NCI-H1694 (cell line): Measurements from ENCODE around the gene CCDC88B.

Experiments
- DNase-seq: peaks from one replicate; lab custom pipeline; 2025; lab: John Stamatoyannopoulos, UW

Gene CCDC88B

DNA sequence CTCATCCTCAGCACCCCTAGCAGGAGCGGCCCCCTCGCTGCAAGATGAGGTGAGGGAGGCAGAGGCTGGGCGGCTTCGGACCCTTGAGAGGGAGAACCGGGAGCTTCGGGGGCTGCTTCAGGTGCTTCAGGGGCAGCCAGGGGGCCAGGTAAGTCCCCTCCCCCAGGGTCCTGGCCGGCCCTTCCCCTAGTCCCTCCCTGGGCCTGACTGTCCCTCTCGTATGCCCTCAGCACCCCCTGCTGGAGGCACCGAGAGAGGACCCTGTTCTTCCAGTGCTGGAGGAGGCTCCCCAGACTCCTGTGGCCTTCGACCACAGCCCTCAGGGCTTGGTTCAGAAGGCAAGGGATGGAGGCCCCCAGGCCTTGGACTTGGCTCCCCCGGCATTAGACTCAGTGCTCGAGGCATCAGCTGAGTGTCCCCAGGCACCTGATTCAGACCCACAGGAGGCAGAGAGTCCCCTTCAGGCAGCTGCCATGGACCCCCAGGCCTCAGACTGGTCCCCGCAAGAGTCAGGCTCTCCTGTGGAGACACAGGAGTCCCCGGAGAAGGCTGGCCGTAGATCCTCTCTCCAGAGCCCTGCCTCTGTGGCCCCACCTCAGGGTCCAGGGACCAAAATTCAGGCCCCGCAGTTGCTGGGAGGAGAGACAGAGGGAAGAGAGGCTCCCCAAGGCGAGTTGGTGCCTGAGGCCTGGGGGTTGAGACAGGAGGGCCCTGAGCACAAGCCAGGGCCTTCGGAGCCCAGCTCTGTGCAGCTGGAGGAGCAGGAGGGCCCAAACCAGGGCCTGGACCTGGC, 4.0 kb downstream of the CCDC88B start:
- DNase-seq: peak; percentile 8

DNA sequence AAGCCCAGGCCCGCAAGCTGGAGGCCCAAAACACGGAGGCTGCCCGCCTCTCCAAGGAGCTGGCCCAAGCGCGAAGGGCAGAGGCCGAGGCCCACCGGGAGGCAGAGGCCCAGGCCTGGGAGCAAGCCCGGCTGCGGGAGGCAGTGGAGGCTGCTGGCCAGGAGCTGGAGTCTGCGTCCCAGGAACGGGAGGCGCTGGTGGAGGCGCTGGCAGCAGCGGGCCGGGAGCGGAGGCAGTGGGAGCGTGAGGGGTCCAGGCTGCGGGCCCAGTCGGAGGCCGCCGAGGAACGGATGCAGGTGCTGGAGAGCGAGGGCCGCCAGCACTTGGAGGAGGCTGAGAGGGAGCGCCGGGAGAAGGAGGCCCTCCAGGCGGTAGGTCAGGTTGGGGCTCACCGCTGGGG, 4.8 kb downstream of the CCDC88B start:
- DNase-seq: no peak

- DNase-seq: no peak
Measured at GRCh38 chr11:64347193-64347867, 7.3 kb downstream of the CCDC88B start.

DNA sequence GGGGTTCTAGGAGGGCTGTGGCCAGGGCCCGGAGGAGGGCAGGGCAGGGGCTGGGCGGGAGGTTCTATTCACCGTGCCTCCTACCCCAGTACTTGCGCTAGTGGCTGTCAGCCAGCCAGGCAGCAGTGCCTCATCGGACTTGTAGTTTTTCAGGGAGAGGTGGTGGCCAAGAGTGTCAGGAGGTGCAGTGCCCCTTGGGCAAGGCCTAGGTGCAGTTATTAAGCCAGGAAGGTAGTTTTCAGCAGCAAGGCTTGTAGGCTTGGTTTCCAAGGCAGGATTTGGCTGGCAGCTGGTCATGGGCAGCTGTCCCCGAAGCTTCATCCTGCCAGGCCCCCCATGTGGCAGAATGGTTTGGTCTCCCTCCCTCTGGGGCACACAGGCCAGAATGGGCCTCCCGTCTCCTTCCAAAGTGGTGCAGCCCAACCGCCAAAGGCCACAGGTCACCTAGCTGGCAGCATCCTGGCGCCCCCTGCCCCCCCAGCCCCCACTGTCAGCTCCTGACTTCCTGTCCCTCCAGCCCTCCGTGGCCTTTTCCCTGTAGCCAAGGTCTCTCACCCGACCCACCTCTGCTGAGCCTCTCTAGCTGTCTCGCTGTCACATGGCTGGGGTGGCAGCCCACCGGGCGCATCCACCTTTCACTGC, 8.5 kb downstream of the CCDC88B start:
- DNase-seq: no peak

DNA sequence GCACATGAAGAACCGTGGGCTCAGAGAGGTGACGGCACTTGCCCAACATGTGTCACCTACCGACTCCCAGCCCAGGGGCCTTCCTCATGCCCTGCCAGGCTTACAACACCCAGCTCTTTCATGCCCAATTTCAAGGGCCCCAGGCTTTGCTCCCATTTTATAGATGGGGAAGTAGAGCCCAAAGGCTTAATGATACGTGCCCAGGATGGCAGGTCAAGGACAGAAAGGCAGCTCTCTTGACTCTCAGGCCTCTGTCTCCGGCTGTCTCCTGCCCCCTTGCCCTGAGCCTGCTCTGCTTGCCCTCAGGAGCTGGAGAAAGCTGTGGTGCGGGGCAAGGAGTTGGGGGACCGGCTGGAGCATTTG, 9.0 kb downstream of the CCDC88B start:
- no peak for DNase-seq

DNA sequence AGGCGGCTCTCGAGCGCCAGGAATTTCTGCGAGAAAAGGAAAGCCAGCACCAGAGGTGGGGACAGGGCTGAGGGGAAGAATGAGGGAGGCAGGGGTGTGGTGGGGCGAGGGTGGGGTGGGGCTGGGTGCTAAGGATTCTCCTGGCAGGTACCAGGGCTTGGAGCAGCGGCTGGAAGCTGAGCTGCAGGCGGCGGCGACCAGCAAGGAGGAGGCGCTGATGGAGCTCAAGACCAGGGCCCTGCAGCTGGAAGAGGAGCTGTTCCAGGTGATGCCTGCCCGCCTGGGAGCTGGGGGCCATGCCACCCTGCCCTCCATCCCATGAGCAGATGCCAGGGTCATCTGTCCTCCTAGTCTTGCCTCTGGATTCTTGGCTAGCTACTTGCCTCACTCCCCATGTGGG, 9.4 kb downstream of the CCDC88B start:
- DNase-seq: no peak

DNA sequence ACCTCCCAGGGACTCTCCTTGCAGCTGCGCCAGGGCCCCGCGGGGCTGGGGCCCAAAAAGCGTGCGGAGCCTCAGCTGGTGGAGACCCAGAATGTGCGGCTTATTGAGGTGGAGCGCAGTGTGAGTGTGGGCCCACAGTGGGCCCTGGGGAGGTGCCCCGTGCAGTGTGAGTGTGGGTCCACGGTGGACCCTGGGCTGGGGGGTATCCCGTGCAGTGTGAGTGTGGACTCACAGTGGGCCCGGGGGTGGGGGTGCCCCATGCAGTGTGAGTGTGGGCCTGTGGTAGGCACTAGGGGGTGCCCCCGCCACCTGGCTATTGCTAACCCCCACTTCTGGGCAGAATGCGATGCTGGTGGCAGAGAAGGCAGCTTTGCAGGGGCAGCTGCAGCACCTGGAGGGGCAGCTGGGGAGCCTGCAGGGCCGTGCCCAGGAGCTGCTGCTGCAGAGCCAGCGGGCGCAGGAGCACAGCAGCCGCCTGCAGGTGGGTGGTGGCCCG, 11.2 kb downstream of the CCDC88B start:
- DNase-seq: no peak

DNA sequence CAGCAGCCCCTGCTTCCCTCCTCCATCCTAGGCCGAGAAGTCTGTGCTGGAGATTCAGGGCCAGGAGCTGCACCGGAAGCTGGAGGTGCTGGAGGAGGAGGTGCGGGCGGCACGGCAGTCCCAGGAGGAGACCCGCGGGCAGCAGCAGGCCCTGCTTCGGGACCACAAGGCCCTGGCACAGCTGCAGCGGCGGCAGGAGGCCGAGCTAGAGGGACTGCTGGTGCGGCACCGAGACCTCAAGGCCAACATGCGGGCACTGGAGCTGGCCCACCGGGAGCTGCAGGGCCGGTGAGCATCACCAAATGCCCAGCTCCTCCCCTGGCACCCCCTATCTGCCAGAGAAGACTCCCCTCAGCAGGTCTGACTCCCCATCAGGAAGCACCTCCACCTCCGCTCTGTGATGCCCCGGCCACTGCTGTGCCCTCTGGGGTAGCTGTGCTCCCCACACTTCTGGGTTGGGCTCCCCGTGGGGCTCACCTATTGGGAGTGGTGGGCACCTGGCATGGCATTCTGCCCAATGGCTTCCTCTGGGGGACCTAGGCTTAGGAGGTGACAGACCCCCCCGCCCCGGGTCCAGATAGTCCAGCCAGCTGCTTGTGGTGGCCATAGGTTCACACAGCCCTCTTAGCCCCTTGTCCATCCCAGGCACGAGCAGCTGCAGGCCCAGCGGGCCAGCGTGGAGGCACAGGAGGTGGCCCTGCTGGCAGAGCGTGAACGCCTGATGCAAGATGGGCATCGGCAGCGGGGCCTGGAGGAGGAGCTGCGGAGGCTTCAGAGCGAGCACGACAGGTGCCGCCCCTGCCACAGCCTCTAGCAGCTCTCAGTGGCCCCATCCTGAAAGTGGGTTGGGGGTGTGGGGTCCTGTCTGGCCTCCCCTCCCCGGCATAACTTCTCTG, 12.3 kb downstream of the CCDC88B start:
- no peak for DNase-seq

DNA sequence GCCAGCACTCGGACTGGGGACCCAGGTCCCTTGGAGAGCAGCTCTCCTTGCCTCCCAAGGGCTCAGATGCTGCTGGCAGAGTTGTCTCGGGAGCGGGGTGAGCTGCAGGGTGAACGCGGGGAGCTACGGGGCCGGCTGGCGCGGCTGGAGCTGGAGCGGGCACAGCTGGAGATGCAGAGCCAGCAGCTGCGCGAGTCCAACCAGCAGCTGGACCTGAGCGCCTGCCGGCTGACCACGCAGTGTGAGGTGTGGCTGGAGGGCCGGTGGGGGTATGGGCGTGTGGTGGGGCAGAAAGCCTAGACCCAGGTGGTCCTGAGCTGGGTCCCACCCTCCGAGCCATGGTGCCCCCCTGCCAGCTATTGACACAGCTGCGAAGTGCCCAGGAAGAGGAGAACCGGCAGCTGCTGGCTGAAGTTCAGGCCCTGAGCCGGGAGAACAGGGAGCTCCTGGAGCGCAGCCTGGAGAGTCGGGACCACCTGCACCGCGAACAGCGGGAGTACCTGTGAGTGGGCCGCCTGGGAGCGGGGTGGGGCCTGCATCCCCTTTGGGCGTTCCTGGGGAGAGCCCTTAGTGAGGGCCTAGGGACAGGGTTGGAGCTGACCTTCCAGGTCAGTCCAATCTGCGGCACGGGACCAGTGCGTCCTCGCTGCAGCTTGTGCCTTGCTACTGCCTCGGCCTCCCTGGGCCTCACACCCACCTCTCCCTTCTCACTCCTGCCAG, 13.2 kb downstream of the CCDC88B start:
- DNase-seq: no peak

DNA sequence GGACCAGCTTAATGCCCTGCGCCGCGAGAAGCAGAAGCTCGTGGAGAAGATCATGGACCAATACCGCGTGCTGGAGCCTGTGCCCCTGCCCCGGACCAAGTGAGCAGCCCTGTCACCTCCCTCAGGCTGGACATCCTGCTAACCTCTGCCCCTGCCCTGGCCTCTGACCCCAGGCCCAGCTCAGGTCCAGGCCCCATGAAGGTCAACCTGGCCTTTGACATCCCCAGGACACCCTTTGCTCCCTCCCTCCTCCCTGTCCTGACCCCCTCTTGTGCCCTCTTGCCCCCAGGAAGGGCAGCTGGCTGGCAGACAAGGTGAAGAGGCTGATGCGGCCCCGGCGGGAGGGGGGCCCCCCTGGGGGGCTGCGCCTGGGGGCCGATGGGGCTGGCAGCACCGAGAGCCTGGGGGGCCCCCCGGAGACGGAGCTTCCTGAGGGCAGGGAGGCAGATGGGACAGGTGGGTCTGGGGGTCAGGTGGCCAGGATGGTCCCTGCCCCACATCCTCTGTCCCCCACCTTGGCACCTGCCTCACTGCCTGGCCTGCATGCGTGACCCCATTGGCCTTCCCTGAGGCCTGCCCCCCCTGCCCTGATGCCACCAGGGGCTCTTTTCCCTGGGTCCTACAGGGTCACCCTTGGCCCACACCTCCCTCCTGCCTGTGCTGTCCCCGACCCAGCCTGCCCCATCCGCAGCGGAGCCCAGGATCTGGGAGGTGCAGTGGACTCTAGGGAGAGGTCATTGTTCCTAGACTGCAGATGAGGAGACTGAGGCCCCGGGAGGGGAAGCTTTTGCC, 13.9 kb downstream of the CCDC88B start:
- no peak for DNase-seq

DNA sequence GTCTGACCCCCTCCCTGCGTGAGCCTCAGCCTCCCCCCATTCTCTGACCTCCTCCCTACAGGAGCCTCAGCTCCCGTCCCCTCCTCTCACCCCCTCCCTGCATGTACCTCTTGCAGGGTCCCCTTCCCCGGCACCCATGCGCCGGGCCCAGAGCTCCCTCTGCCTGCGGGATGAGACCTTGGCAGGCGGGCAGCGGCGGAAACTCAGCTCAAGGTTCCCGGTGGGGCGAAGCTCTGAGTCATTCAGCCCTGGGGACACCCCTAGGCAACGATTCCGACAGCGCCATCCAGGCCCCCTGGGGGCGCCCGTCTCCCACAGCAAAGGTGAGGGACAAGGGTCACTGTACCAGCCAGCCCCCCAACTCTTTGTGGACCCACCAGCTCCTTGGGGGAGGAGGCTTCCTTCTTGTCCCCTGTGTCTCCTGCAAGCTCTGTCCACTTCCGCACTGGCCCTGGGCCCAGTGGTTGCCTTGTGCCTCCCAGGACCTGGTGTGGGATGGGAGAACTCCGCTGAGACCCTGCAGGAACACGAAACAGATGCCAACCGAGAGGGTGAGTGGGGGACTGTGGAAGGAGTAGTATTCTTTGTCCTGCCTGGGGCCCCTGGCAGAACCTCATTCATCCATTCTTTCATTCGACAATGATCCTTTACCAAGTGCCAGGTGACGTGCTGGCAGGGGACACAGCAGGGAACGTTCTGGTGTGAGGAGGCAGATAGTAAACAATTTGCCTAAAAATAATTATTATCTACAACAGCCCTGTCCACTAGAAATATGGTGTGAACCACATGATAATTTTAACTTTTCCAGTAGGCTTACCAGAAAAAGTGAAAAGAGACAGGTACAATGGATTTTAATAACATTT, 15.3 kb downstream of the CCDC88B start:
- DNase-seq: peak; percentile 30

- peak; percentile 33 for DNase-seq
Measured at GRCh38 chr11:64356498-64357411, 16.8 kb downstream of the CCDC88B start.

GRCh38 chr11:64357446-64357845, 17.4 kb downstream of the CCDC88B start:
- DNase-seq: no peak

- DNase-seq: no peak
Measured at GRCh38 chr11:64357904-64358535, 18.0 kb downstream of the CCDC88B start.

DNA sequence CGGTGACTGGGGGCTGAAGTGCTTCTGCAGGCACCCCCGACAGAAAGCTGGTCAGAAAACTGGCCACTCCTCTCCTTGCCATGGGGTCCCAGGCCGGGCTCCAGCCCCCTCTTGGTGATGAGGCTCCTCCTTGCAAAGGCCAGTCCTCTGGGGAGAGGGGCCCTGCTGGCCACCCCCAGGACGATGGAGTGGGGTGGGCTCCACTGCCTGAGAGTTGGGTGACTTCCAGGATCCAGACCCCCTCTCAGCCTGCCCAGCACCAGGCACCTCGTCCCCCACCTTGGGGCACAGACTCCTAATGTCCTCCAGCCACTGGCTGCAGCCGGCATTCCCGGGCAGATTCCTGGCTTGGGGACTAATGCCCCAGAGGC, 18.5 kb downstream of the CCDC88B start:
- no peak for DNase-seq

DNA sequence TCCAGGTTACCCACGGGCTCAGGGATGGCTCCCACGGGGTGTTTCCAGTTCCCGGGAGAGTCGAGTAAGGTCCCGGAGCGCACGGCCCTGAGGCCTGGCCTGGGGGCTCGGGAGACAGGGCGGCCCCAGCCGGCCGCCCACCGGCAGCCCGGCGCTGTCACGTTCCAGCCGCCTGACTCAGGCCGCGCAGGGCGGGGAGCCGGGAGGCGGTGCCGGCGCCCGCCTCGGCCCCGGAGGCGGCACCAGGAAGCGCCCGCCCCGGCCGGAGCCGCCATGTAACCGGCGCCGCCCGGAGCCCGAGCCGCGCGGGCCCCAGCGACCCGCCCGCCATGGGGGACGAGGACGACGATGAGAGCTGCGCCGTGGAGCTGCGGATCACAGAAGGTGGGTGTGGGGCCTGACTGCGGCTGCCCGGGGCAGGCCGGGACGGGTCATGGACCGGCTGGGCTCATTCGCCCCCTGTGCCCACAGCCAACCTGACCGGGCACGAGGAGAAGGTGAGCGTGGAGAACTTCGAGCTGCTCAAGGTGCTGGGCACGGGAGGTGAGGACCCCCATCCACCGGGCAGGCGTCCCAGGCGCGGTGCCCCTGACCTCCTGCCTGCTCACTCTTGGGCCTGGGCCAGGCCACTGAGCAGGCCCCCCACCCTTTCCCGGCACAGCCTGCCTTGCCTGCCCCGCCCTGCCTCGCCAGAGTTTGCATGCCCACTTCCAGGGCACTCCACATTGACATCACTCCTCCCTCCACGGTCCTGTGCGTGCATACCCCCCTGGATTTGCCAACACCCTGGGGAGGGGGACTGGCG, 19.1 kb downstream of the CCDC88B start, which contains the start of gene RPS6KA4:
RPS6KA4 (plus strand) TSS at position 256 of the 805 bp plus-strand sequence; CDS start at position 330, 74 bp downstream.
- DNase-seq: no peak
